SK-N-SH treated with all-trans-retinoic acid at 6 μM for 48 hours (cell line): ENCODE measurements around the gene QPCT.

ENCODE experiments used
- ATAC-seq: fragments of 200-7000 bp; cut with Tn5 transposase; 3 replicates; pipeline ENCODE4 v1.9.1; 2020; ENCODE audit warnings: mild to moderate bottlenecking, moderate library complexity
- ARNTL ChIP-seq: fragments of 450-650 bp; formaldehyde crosslinking; IDR thresholded peaks from 2 replicates; pipeline ENCODE4 v1.5.0; 2020; ENCODE audit warnings: low read depth, mild to moderate bottlenecking, moderate library complexity, borderline replicate concordance
- CREB5 ChIP-seq: fragments of 250-450 bp; sonication (Bioruptor Pico); IDR thresholded peaks from 2 replicates; pipeline ENCODE4 v1.5.1; 2020; ENCODE audit warnings: low read depth, mild to moderate bottlenecking, moderate library complexity
- CSDC2 ChIP-seq: fragments of 250-450 bp; sonication (Bioruptor Pico); IDR thresholded peaks from 2 replicates; pipeline ENCODE4 v1.5.0; 2020; ENCODE audit warnings: mild to moderate bottlenecking, moderate library complexity
- CSRNP3 ChIP-seq: fragments of 250-450 bp; sonication (Bioruptor Pico); IDR thresholded peaks from 2 replicates; pipeline ENCODE4 v1.5.1; 2021; ENCODE audit warnings: mild to moderate bottlenecking, moderate library complexity
- ESRRG ChIP-seq: fragments of 250-450 bp; sonication (Bioruptor Pico); IDR thresholded peaks from 2 replicates; pipeline ENCODE4 v1.6.1; 2021; ENCODE audit warnings: mild to moderate bottlenecking
- GLIS3 ChIP-seq: fragments of 250-450 bp; sonication (Bioruptor Pico); IDR thresholded peaks from 2 replicates; pipeline ENCODE4 v1.5.0; 2020; ENCODE audit warnings: mild to moderate bottlenecking, moderate library complexity
- ISL1 ChIP-seq: fragments of 250-450 bp; sonication (Bioruptor Pico); IDR thresholded peaks from 2 replicates; pipeline ENCODE4 v2.1.2; 2022; ENCODE audit warnings: mild to moderate bottlenecking, moderate library complexity
- PATZ1 ChIP-seq: fragments of 250-450 bp; sonication (Bioruptor Pico); IDR thresholded peaks from 2 replicates; pipeline ENCODE4 v1.8.0; 2020; ENCODE audit warnings: mild to moderate bottlenecking, moderate library complexity, borderline replicate concordance
- POU6F1 ChIP-seq: fragments of 250-450 bp; sonication (Bioruptor Pico); IDR thresholded peaks from 2 replicates; pipeline ENCODE4 v1.8.0; 2021; ENCODE audit warnings: low read depth, mild to moderate bottlenecking, moderate library complexity, borderline replicate concordance
- PPARA ChIP-seq: fragments of 250-450 bp; sonication (Bioruptor Pico); IDR thresholded peaks from 2 replicates; pipeline ENCODE4 v1.5.0; 2020; ENCODE audit warnings: mild to moderate bottlenecking, borderline replicate concordance
- RARB ChIP-seq: fragments of 250-450 bp; sonication (Bioruptor Pico); IDR thresholded peaks from 2 replicates; pipeline ENCODE4 v1.8.0; 2021; ENCODE audit warnings: mild to moderate bottlenecking, moderate library complexity
- TOX ChIP-seq: fragments of 250-450 bp; sonication (Bioruptor Pico); IDR thresholded peaks from 2 replicates; pipeline ENCODE4 v1.8.0; 2021; ENCODE audit warnings: mild to moderate bottlenecking, moderate library complexity, borderline replicate concordance
- TSHZ2 ChIP-seq: fragments of 250-450 bp; sonication (Bioruptor Pico); IDR thresholded peaks from 2 replicates; pipeline ENCODE4 v1.5.0; 2020; ENCODE audit warnings: mild to moderate bottlenecking, moderate library complexity
- ZC3H10 ChIP-seq: fragments of 250-450 bp; sonication (Bioruptor Pico); IDR thresholded peaks from 2 replicates; pipeline ENCODE4 v1.5.1; 2021; ENCODE audit warnings: mild to moderate bottlenecking, moderate library complexity
- ZFP3 ChIP-seq: fragments of 250-450 bp; sonication (Bioruptor Pico); IDR thresholded peaks from 2 replicates; pipeline ENCODE4 v1.5.0; 2020; ENCODE audit warnings: mild to moderate bottlenecking, moderate library complexity
- ZFP30 ChIP-seq: fragments of 450-650 bp; formaldehyde crosslinking; IDR thresholded peaks from 2 replicates; pipeline ENCODE4 v1.5.0; 2022; ENCODE audit warnings: mild to moderate bottlenecking, moderate library complexity
- ZNF565 ChIP-seq: fragments of 450-650 bp; formaldehyde crosslinking; conservative IDR thresholded peaks from 2 replicates; pipeline ENCODE4 v1.5.0; 2020; ENCODE audit warnings: low read depth, mild to moderate bottlenecking, moderate library complexity
- ZNF8 ChIP-seq: fragments of 450-650 bp; formaldehyde crosslinking; IDR thresholded peaks from 2 replicates; pipeline ENCODE4 v1.5.0; 2020; ENCODE audit warnings: mild to moderate bottlenecking, moderate library complexity

The QPCT gene

GRCh38 chr2:37306024-37306423 lies 38.4 kb upstream of the QPCT start:
- ATAC-seq = no peak
- TF ChIP-seq ZNF565 (no peak), GLIS3 (CRISPR knock-in tag) (no peak), ZC3H10 (no peak), ISL1 (CRISPR knock-in tag) (no peak), POU6F1 (CRISPR knock-in tag) (no peak), PATZ1 (CRISPR knock-in tag) (no peak), CSDC2 (CRISPR knock-in tag) (no peak), RARB (CRISPR knock-in tag) (no peak), ZNF8 (no peak), ARNTL (no peak)

GRCh38 chr2:37307500-37307899 lies 36.9 kb upstream of the QPCT start:
- TF ChIP-seq PATZ1 (CRISPR knock-in tag) (no peak), CSRNP3 (CRISPR knock-in tag) (no peak), ARNTL (no peak), TSHZ2 (no peak), TOX (CRISPR knock-in tag) (no peak), CSDC2 (CRISPR knock-in tag) (no peak), ESRRG (CRISPR knock-in tag) (no peak), CREB5 (CRISPR knock-in tag) (no peak), ZNF8 (no peak), PPARA (CRISPR knock-in tag) (no peak), ZFP3 (no peak), ZNF565 (no peak), POU6F1 (CRISPR knock-in tag) (no peak), ZFP30 (CRISPR knock-in tag) (no peak)

More at GRCh38 chr2:37307500-37307899, 36.9 kb upstream of the QPCT start:
- ATAC-seq = no peak
